Astrocyte of the spinal cord (primary cell): ENCODE data around the gene DAP.

Experiments
- DNase-seq: peaks from one replicate; pipeline ENCODE4 v3.0.0; 2011; ENCODE audit warnings: low read depth, low spot score
- H3K4me3 ChIP-seq: 2 replicates; pipeline ENCODE4 v1.5.1; 2011; ENCODE audit warnings: low read depth, mild to moderate bottlenecking, low read length, moderate library complexity
- CTCF ChIP-seq: IDR thresholded peaks from 2 replicates; pipeline ENCODE4 v1.5.1; 2012; ENCODE audit warnings: low read depth, mild to moderate bottlenecking, low read length, inconsistent platforms
- in situ Hi-C: cut with HindIII; loops from 2 replicates; pipeline ENCODE4 v1.10.0; 2017; ENCODE audit warnings: low sequenced_read_pairs

The DAP gene

GRCh38 chr5:10730043-10730351 lies 31.0 kb downstream of the DAP start:
- no peak for TF ChIP-seq CTCF
- in situ Hi-C loops, result no loop called here
- H3K4me3 ChIP-seq, result no peak overlapping the region
- no peak for DNase-seq

- TF ChIP-seq CTCF, result no peak
- no peak overlapping the region for H3K4me3 ChIP-seq
- DNase-seq, result no peak
- in situ Hi-C loops, result no loop called here
Observed at GRCh38 chr5:10729320-10730042, 31.6 kb downstream of the DAP start.

GRCh38 chr5:10728679-10729078 lies 32.4 kb downstream of the DAP start:
- DNase-seq, result no peak
- no peak overlapping the region for H3K4me3 ChIP-seq
- in situ Hi-C loops, result no loop called here
- no peak for TF ChIP-seq CTCF

- TF ChIP-seq CTCF, result no peak
- DNase-seq, result no peak
- no peak overlapping the region for H3K4me3 ChIP-seq
- in situ Hi-C loops, result no loop called here
Observed at GRCh38 chr5:10727861-10728260, 33.2 kb downstream of the DAP start.

- no peak overlapping the region for H3K4me3 ChIP-seq
- in situ Hi-C loops, result no loop called here
- no peak for TF ChIP-seq CTCF
- DNase-seq, result no peak
Observed at GRCh38 chr5:10726913-10727517, 34.0 kb downstream of the DAP start.

- no peak for TF ChIP-seq CTCF
- no peak overlapping the region for H3K4me3 ChIP-seq
- no peak for DNase-seq
- in situ Hi-C loops, result no loop called here
Observed at GRCh38 chr5:10726179-10726912, 34.7 kb downstream of the DAP start.
